K562 (cell line): ENCODE measurements around the gene BCAS3. TPM values are rescaled to one million over a fixed set of nuclear protein-coding genes. Genes with fewer than 3 reads are reported as not detected.
A peak's percentile ranks its signal among the peaks of the same experiment; 100 is the strongest.
"Not testable (repeated sequence)": the region's sequence is repeated elsewhere in the genome, so short reads cannot be mapped to it uniquely, and the experiment has no call there.

Experiments used
- ATAC-seq: fragments of 200-7000 bp; cut with Tn5 transposase; 3 replicates; pipeline ENCODE4 v1.9.1; 2020; ENCODE audit warnings: moderate library complexity
- BruUV-seq: library from RNA; stranded (reverse); fragments of 400-500 nt; replicated peaks from 2 replicates; lab custom pipeline; 2021; lab: Mats Ljungman, UMichigan
- CTCF ChIA-PET: fragments of 300-600 bp; formaldehyde crosslinking; extraction: SDS; loops from one replicate; lab custom pipeline; 2021; ENCODE audit warnings: low intra/inter-chr PET ratio; lab: Yijun Ruan, JAX
- POLR2A ChIA-PET: fragments of 300-600, 350-650 bp; sonication (Branson Sonifier 250); formaldehyde crosslinking; extraction: SDS; loops from one replicate; lab custom pipeline; 2021; ENCODE audit warnings: antibody characterized with exemption, inconsistent platforms; lab: Yijun Ruan, JAX
- DNase-seq, 4 experiments: peaks; one replicate each; pipeline versions ENCODE4 v3.0.0 to v3.0.0-alpha.2; 2011 to 2018; ENCODE audit warnings: low spot score in 3 of 4, mixed read lengths in 3 of 4; ENCODE audit errors: extremely low read depth in 1 of 4
- FAIRE-seq: peaks from 2 replicates; lab custom pipeline; 2011; peaks lifted over from hg19 to GRCh38; lab: Jason Lieb, UNC
- H2AFZ ChIP-seq: 2 replicates; pipeline ENCODE4 v1.6.0; 2011; ENCODE audit warnings: low read depth, low read length, control low read depth, inconsistent platforms
- H3K27ac ChIP-seq: fragments of 200-600 bp; 3 replicates; pipeline ENCODE4 v1.8.0; 2011; ENCODE audit warnings: low read depth, mild to moderate bottlenecking, control low read depth, inconsistent platforms, low read length, moderate library complexity, mixed read lengths; ENCODE audit errors: extremely low read depth
- H3K27me3 ChIP-seq, 2 experiments: fragments of 300-600 bp in 1 of 2; 2 replicates in 1 of 2; 3 replicates in 1 of 2; pipeline versions ENCODE4 v1.6.0 to v1.8.0; 2011; ENCODE audit warnings: inconsistent platforms in 2 of 2, low read length in 2 of 2, mild to moderate bottlenecking in 1 of 2, mixed read lengths in 1 of 2, moderate library complexity in 1 of 2; ENCODE audit not compliant: control insufficient read depth in 2 of 2, insufficient read depth in 2 of 2
- H3K36me3 ChIP-seq: fragments of 300-600 bp; 3 replicates; pipeline ENCODE4 v1.8.0; 2011; ENCODE audit warnings: mild to moderate bottlenecking, low read length, inconsistent platforms; ENCODE audit not compliant: control insufficient read depth, insufficient read depth
- H3K4me1 ChIP-seq, 2 experiments: fragments of 200-600 bp in 1 of 2; replicated peaks in 1 of 2; 2 replicates in 1 of 2; 3 replicates in 1 of 2; pipeline versions ENCODE4 v1.5.1 to v1.8.0; 2011; ENCODE audit warnings: inconsistent platforms in 2 of 2, low read length in 2 of 2, mild to moderate bottlenecking in 1 of 2, mixed read lengths in 1 of 2, moderate library complexity in 1 of 2; ENCODE audit not compliant: control insufficient read depth in 2 of 2, insufficient read depth in 2 of 2
- H3K4me2 ChIP-seq: 2 replicates; pipeline ENCODE4 v1.6.1; 2011; ENCODE audit warnings: low read length, control low read depth, inconsistent platforms, mixed read lengths; ENCODE audit not compliant: insufficient read depth
- H3K4me3 ChIP-seq: fragments of 200-600 bp; sonication (generic), shearing (Covaris generic); 2 replicates; pipeline ENCODE4 v1.5.1; 2016; ENCODE audit warnings: control low read depth, inconsistent platforms
- H3K79me2 ChIP-seq: fragments of 200-600 bp; 3 replicates; pipeline ENCODE4 v1.8.0; 2011; ENCODE audit warnings: low read length, inconsistent platforms; ENCODE audit not compliant: control insufficient read depth, insufficient read depth
- H3K9ac ChIP-seq, 2 experiments: 2 replicates each; pipeline versions ENCODE4 v1.6.0 to v1.6.1; 2011; ENCODE audit warnings: low read depth in 2 of 2, low read length in 2 of 2, control low read depth in 1 of 2, inconsistent platforms in 1 of 2, mild to moderate bottlenecking in 1 of 2, mixed read lengths in 1 of 2; ENCODE audit not compliant: insufficient read depth in 1 of 2
- H3K9me1 ChIP-seq: one replicate; pipeline ENCODE4 v1.6.0; 2011; ENCODE audit warnings: inconsistent platforms, mild to moderate bottlenecking, low read length, moderate library complexity; ENCODE audit not compliant: control insufficient read depth, insufficient read depth
- H3K9me3 ChIP-seq: replicated peaks from 2 replicates; pipeline ENCODE4 v1.5.1; 2011; ENCODE audit warnings: low read depth, low read length, inconsistent platforms; ENCODE audit not compliant: control insufficient read depth, insufficient read depth
- H4K20me1 ChIP-seq: replicated peaks from 2 replicates; pipeline ENCODE4 v1.6.1; 2011; ENCODE audit warnings: low read length, inconsistent platforms, mixed read lengths; ENCODE audit not compliant: control insufficient read depth, insufficient read depth
- EWSR1 ChIP-seq: fragments of 450-650 bp; IDR thresholded peaks from 2 replicates; pipeline ENCODE4 v1.6.1; 2018; ENCODE audit warnings: borderline replicate concordance, mild to moderate bottlenecking, low read depth, moderate library complexity; ENCODE audit not compliant: partially characterized antibody
- WGBS: fragments of 100-300 bp; shearing (Covaris generic); methylation state at CpG from one replicate; pipeline ENCODE4 v1.1.6; 2016; ENCODE audit warnings: low coverage, mixed read lengths; ENCODE audit not compliant: insufficient coverage; ENCODE audit errors: missing lambda C conversion rate; 5-methylcytosine and 5-hydroxymethylcytosine counted together
- in situ Hi-C: fragments of 300-500 bp; cut with MboI; formaldehyde crosslinking; loops from 4 replicates; pipeline ENCODE4 v1.15.0; 2018; ENCODE audit warnings: inconsistent platforms, mixed read lengths
- intact Hi-C: fragments of 100-400 bp; cut with micrococcal nuclease; formaldehyde crosslinking; loops from 2 replicates; pipeline ENCODE4 v1.14.2; 2022
- polyA plus RNA-seq, 8 experiments: library from polyadenylated mRNA; depleted of rRNA in 4 of 8; stranded (reverse) in 5 of 8; unstranded in 3 of 8; fragments of >200 nt; fragmentation: Nextera tagmentation in 2 of 8; fragmentation: Illumina TruSeq in 1 of 8; extraction: Ambion mirVana in 2 of 8; extraction: Trizol in 1 of 8; gene quantifications; 2 replicates each; pipeline versions ENCODE4 v1.2.1 to v1.2.3, GENCODE V29; 2011 to 2014; ENCODE audit warnings: inconsistent platforms in 1 of 8, missing spikeins in 1 of 8
- total RNA-seq, 7 experiments: library from RNA; depleted of rRNA in 6 of 7; stranded (reverse); fragments of >200 nt in 6 of 7; fragmentation: Illumina TruSeq in 2 of 7; extraction: Trizol in 2 of 7; gene quantifications; 2 replicates each; pipeline versions ENCODE4 v1.2.1 to v1.2.3, GENCODE V29; 2011 to 2021; ENCODE audit warnings: low replicate concordance in 1 of 7
- TF ChIP-seq, protein P1 (sequence below), 3 experiments: fragments of 200-800 bp in 1 of 3; fragments of 250-450 bp in 1 of 3; fragments of 450-650 bp in 1 of 3; sonication (Bioruptor Pico) in 1 of 3; sonication (Bioruptor generic) in 1 of 3; formaldehyde crosslinking in 1 of 3; IDR thresholded peaks; 2 replicates each; pipeline versions ENCODE4 v1.6.1 to v1.8.0; 2016 to 2022; ENCODE audit warnings: mild to moderate bottlenecking in 2 of 3, missing genetic modification characterization in 2 of 3, missing compliant biosample characterization in 1 of 3, moderate library complexity in 1 of 3

Gene BCAS3
- total and polyA plus RNA-seq, 9 of the 15 experiments (the other 6 are each of a cell fraction or from before 2014, with no cell fraction given) = 1.9 to 5.5 (median 3.5) TPM

DNA sequence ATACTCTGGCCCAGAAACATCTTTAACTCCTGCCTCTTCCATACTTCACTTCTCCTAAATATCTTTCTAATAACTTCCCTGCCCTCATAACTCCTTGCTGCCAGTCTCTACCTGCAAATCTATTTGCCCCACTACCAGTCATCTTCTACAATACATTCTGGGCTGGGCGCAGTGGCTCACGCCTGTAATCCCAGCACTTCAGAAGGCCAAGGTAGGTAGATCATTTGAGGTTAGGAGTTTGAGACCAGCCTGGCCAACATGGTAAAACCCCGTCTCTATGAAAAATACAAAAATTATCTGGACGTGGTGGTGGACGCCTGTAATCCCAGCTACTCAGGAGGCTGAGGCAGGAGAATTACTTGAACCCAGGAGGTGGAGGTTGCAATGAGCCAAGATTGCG, 763.9 kb downstream of the BCAS3 start:
- peak; percentile 53 for TF ChIP-seq EWSR1
- TF ChIP-seq, protein P1, sequence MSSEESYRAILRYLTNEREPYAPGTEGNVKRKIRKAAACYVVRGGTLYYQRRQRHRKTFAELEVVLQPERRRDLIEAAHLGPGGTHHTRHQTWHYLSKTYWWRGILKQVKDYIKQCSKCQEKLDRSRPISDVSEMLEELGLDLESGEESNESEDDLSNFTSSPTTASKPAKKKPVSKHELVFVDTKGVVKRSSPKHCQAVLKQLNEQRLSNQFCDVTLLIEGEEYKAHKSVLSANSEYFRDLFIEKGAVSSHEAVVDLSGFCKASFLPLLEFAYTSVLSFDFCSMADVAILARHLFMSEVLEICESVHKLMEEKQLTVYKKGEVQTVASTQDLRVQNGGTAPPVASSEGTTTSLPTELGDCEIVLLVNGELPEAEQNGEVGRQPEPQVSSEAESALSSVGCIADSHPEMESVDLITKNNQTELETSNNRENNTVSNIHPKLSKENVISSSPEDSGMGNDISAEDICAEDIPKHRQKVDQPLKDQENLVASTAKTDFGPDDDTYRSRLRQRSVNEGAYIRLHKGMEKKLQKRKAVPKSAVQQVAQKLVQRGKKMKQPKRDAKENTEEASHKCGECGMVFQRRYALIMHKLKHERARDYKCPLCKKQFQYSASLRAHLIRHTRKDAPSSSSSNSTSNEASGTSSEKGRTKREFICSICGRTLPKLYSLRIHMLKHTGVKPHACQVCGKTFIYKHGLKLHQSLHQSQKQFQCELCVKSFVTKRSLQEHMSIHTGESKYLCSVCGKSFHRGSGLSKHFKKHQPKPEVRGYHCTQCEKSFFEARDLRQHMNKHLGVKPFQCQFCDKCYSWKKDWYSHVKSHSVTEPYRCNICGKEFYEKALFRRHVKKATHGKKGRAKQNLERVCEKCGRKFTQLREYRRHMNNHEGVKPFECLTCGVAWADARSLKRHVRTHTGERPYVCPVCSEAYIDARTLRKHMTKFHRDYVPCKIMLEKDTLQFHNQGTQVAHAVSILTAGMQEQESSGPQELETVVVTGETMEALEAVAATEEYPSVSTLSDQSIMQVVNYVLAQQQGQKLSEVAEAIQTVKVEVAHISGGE (CRISPR knock-in tag; IDR thresholded peaks at IDR 0.05) = peak in 1 of 3 experiments; percentile 95; a peak in 2 of 6 replicates
- H3K9me3 ChIP-seq, H3K9ac ChIP-seq, intact Hi-C loops, H3K27me3 ChIP-seq, FAIRE-seq, ATAC-seq, CTCF ChIA-PET, H3K4me3 ChIP-seq, H3K4me2 ChIP-seq, H3K9me1 ChIP-seq, POLR2A ChIA-PET, BruUV-seq, H2AFZ ChIP-seq, DNase-seq, H3K36me3 ChIP-seq, H3K27ac ChIP-seq, H4K20me1 ChIP-seq, H3K79me2 ChIP-seq: not testable (repeated sequence)
- peaks cover 3 to 11% of the 10 kb centered on the region in 2 experiments; a peak in 3 of 5 replicates for H3K4me1 ChIP-seq
- in situ Hi-C loops = loop anchor here (25.0 kb wide), 1 partner anchor 671 kb away; no protein-coding TSS in a partner anchor
- 3% methylated on average over 6 of the region's 6 CpGs for WGBS
